Cerebellar nuclear complex (tissue), 1 donor: ENCODE measurements around the gene PTP4A2.
"Not testable (repeated sequence)": the region's sequence is repeated elsewhere in the genome, so short reads cannot be mapped to it uniquely, and the experiment has no call there.

Experiments used
- DNase-seq, 2 experiments: peaks; one replicate each; lab custom pipeline; 2025; lab: John Stamatoyannopoulos, UW

Gene PTP4A2

DNA sequence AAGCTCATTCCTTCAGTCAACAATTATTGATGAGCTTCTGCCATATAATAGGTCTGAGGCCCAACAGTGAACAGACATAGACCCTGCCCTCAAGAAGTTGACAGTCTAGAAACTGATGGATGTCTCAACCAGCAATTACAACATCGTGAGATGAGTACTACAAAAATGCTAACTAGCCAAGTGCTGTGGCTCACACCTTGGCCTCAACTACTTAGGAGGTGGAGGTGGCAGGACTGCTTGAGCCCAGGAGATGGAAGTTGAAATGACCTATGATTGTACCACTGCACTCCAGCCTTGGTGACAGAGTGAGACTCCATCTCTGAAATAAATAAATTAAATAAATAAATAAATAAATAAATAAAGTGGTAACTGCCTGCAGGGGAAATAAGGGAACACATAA is 11.7 kb upstream of the PTP4A2 start:
- no peak for DNase-seq

DNA sequence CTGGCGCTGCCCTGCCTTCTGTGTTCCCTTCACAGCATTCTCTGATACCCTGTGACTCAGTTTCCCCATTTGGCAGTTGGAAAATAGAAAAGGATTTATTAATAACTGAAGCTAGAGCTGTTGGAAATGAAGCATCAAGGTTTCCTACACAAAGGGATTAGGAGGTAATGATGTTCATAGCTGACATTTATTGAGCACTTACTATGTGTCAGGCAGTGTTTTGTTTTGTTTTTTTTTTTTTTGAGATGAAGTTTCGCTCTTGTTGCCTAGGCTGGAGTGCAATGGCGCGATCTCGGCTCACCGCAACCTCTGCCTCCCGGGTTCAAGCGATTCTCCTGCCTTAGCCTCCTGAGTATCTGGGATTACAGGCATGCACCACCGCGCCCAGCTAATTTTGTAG is 7.5 kb upstream of the PTP4A2 start:
- DNase-seq = not testable (repeated sequence)

DNA sequence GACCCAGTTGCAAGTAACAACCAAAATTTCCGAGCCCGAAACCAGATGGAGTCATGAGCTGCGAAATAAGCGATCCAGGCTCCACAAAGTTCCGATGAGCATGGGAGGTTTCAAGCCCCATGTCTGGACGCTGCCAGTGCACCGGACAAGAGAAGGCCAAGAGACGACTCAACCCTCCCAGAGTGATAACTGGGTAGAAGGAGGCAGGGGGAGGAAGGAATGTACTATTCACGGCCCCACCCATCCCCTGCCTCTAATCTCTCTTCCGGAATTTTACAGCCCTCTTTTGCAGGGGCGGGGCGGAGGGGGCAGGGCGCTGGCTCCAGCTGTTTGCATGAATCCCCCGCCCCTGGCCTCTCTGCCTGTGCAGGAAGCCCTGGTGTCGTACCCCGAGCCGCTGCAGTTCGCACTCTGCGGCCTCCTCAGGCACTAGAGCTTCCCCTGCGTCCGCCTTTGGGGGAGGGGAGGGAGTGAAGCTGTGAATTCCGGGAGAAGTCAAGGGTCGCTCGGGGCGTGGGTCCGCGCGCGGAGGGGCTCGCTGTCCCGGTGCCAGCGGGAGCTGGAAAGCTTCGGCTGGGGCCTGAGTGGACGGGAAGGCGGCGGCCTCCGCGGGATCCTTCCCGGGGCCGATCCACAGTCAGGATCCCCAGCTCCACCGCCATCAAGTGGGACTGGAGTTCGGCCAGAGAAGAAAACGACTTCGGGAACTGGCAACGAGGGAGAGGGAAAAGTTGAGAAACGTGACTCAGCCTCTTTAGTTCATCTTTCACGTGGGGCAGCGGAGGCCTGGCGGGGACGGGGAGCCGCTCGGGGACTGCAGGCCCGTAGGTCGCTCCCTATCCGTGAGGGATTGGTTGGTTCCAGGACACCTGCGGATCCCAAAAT is 6.3 kb upstream of the PTP4A2 start:
- DNase-seq = no peak

- DNase-seq = no peak
Measured at GRCh38 chr1:31943546-31944184, 5.5 kb upstream of the PTP4A2 start.

DNA sequence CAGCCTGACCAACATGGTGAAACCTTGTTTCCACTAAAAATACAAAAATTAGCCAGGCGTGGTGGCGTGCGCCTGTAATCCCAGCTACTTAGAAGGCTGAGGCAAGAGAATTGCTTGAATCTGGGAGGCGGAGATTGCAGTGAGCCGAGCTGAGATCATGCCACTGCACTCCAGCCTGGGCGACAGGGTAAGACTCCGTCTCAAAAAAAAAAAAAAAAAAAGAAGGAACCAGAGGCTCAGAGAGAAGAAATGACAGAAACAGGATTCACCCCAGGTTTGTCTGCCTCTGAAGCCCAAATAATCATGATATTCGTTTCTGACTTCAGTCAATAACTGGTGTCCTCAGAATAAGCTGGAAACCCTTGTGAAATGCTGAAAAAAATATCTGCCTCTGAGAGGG is 3.9 kb upstream of the PTP4A2 start:
- not testable (repeated sequence) for DNase-seq

- no peak for DNase-seq
Measured at GRCh38 chr1:31939484-31940329, 1.5 kb upstream of the PTP4A2 start.

GRCh38 chr1:31937300-31938183 is 626 bp downstream of the PTP4A2 start:
- DNase-seq = no peak

DNA sequence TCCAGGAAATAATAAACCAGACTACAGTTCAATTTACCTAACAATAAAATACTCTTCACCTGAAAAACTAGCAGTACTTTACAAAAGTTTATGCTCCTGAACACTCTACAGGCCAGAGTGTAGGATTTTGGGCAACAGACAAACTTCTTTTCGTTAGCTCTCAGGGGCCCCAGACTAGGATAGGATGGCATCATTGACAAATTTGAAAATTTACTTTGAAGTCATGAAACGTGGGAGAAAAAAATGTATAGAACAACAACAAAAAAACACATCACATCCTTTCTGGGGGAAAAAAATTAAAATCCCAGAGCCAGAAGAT is 1.2 kb downstream of the PTP4A2 start:
- DNase-seq = no peak

- no peak for DNase-seq
Measured at GRCh38 chr1:31936278-31936980, 1.7 kb downstream of the PTP4A2 start.

DNA sequence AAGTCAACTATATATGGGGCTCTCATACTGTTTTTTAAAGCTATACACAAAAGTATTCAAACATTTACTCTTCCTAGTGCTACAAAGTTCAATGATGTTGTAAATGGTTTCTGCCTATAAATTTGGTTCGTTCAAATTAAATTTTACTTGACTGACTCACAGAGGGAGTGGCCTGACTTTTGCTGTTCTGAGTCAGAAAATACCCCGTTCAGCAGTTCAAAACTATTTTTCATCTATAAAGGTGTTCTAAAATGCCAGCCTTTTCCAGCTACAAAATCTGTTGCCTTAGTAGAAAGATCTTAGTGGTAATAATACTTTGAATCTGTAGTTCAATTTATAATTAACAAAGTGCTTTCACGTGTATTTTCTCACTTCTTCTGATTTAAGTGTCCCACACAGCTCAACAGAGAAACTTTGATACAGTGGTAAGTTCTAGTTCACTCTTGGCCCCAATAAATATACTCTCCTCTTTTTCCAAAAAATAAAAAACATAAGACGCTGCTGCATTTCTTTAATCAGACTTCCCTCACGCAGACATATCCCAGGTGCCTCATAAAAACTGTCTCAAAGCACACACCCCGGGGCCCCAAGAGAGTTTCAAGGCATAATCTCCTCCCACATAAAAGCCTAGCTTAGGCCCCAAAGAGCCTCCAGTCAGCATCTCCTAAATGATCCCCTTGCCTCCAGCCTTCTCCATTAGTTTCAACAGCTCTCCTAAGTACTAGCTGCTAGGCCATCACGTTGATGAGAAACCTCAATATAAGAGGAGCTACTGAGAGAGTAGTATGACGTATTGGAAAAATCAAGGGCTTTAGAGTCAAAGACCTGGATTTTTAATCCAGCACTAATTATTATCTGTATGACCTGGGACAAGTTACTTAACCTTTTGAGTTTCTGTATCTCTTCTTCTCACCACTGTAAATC is 3.2 kb downstream of the PTP4A2 start:
- DNase-seq = no peak

GRCh38 chr1:31932491-31933316 is 5.5 kb downstream of the PTP4A2 start:
- no peak for DNase-seq

DNA sequence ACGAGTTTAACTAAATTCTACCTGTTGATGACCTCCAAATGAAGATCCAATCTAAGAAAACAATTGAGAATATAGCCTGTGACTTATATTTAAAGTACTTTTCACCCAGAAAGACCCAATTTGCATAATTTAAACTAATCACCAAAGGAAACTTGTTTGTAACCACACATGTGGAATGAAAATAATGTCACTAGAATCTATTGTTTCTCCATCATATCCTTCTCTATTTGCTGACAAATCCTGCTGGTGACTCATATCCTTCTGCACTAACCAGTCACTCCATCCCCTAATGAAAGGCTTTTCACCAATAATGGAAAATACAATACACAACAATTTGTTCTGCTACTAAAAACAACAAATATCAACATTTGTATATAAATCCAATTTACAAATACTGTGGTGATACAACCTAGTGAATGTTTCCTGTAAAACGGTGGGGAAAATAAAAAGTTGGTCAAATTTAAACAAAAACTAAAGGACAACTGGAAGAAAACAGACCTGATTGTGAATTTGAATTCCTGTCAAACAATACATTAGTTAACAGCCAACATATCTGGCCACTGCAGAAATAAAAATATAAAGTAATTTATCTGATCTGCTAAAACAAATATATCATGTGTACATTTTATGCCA is 6.5 kb downstream of the PTP4A2 start:
- DNase-seq = no peak

DNA sequence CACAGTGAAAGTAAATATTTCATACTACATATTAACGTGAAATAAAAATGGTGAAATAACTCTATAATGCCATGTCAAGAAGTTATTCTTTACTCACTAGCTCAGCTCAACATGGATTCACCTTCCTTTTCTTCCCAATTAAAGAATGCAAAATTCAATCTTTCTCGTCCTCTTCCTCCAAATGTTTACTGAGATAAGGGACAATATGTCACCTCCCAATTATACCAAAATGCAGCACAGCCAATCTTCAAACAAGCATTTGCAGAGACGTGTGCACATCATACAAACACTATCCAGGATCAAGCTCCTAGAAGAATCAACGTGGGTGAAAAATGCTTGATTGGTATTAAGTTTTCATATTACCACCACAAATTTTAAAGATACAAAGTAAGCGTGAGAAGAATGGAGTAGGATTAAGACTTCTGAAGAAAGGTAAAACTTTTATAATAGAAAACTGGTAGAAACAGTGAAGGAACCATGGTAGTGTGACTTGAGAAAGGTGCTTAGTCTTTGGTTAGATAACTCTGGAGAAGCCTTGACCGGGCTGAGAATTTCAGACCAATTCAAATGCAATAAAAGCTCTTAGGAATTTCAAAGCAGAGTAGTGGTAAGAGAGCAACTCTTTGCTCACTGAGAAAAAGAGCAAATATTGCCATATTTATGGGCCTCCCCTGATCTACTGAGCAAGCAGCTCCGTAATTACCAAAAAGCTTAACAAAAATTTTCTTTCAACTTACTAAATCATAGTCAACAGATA is 7.2 kb downstream of the PTP4A2 start:
- DNase-seq = no peak

DNA sequence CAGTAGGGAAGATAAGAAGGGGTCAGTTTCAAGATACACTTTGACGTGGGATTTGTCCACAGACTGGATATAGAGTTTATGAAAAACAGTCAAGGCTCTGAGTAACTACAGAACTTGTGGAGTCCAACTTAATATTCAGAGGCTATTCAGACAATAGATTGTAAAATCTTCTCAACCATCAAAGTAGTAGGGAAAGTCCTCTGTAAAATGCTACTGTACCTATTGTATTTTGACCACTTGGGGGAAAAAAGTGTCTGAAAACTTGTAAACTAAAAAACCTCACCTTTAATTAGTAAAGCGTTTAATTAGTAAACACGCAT is 10.5 kb downstream of the PTP4A2 start:
- no peak for DNase-seq

DNA sequence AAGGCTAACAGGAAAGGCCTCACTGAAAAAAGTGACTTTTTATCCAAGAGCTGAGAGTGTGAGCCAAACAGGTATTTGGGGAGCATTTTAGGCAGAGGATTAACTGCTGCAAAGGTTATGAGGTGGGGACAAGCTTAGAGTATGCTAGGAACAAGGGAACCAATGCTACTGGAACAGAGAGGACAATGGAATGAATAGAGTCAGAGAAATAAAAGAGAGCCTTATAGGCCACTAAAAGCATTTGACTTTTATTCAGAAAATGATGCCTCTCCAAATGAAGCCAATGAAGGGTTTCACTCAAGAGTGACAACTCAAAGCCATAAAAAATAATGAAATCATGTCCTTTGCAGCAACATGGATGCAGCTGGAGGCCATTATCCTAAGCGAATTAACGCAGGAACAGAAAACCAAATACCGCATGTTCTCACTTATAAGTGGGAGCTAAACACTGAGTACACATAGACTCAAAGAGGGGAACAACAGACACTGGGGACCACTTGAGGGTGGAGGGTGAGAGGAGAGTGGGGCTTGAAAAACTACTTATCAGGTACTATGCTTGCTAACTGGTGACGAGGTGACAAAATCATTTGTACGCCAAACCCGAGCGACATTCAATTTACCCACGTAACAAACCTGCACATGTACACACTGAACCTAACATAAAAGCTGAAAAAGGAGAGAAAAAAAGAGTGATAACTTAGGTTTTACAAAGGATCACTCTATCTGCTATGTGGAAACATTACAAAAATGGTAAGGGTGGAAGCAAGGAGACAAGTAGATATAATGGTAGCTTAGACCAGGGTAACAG is 11.1 kb downstream of the PTP4A2 start:
- no peak for DNase-seq

GRCh38 chr1:31926252-31926651 is 11.9 kb downstream of the PTP4A2 start:
- no peak for DNase-seq

DNA sequence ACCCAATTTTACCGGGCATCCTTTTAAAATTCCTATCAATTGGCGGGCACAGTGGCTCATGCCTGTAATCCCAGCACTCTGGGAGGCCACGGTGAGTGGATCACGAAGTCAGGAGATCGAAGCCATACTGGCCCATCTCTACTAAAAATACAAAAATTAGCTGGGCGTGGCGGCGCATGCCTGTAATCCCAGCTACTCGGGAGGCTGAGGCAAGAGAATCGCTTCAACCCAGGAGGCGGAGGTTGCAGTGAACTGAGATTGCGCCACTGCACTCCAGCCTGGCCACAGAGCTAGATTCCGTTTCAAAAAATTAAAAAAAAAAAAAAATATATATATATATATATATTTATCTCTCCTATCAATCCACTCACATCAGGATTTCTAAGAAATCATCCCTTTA is 12.3 kb downstream of the PTP4A2 start:
- DNase-seq = not testable (repeated sequence)
